Vagina (tissue), 2 donors: ENCODE data around the gene ANKRD11. TPM values are rescaled to one million over a fixed set of nuclear protein-coding genes. Genes with fewer than 3 reads are reported as not detected.

Experiments
- DNase-seq, 2 donors: peaks; one replicate each; pipeline ENCODE4 v3.0.0-alpha.2; 2017; ENCODE audit errors: extremely low spot score in 2 of 2
- H3K27ac ChIP-seq: fragments of 200-600 bp; sonication (generic); one replicate; pipeline ENCODE4 v1.5.1; 2019
- H3K27me3 ChIP-seq: fragments of 200-600 bp; sonication (generic); one replicate; pipeline ENCODE4 v1.5.1; 2019
- H3K36me3 ChIP-seq, 2 donors: fragments of 200-600 bp; sonication (generic); one replicate each; pipeline ENCODE4 v1.5.1; 2017 to 2019
- H3K4me1 ChIP-seq: fragments of 200-600 bp; sonication (generic); one replicate; pipeline ENCODE4 v1.5.1; 2019
- H3K4me3 ChIP-seq, 2 donors: fragments of 200-600 bp; sonication (generic); 1 replicate in 1 of 2; 2 replicates in 1 of 2; pipeline ENCODE4 v1.5.1; 2016 to 2019
- H3K9me3 ChIP-seq: fragments of 200-600 bp; sonication (generic); one replicate; pipeline ENCODE4 v1.5.1; 2019
- POLR2A ChIP-seq, 2 donors: fragments of 450-650 bp; IDR thresholded peaks; one replicate each; pipeline ENCODE4 v1.6.1; 2017; ENCODE audit warnings: antibody characterized with exemption in 2 of 2, mild to moderate bottlenecking in 2 of 2, moderate library complexity in 2 of 2
- POLR2AphosphoS5 ChIP-seq, 2 donors: sonication (generic); formaldehyde crosslinking; IDR thresholded peaks; one replicate each; pipeline ENCODE4 v1.9.0; 2017; ENCODE audit warnings: antibody characterized with exemption in 2 of 2, mild to moderate bottlenecking in 2 of 2, low read depth in 1 of 2; ENCODE audit not compliant: insufficient read depth in 1 of 2
- intact Hi-C: fragments of 100-400 bp; cut with DNase I; formaldehyde crosslinking; loops from one replicate; pipeline ENCODE4 v1.15.1; 2023
- total RNA-seq: library from RNA; depleted of rRNA; stranded (reverse); fragments of >200 nt; gene quantifications from one replicate; pipeline ENCODE4 v1.2.3, GENCODE V29; 2016
- TF ChIP-seq, protein P1 (sequence below), 3 experiments: fragments of 450-650 bp in 2 of 3; fragments of 200-600 bp in 1 of 3; sonication (generic) in 1 of 3; IDR thresholded peaks; one replicate each; pipeline ENCODE4 v1.5.1; 2017 to 2019; ENCODE audit warnings: antibody characterized with exemption in 3 of 3, mild to moderate bottlenecking in 2 of 3, moderate library complexity in 2 of 3

ANKRD11 gene
- total RNA-seq, 1 donor from 2014 or later: 135 TPM

DNA sequence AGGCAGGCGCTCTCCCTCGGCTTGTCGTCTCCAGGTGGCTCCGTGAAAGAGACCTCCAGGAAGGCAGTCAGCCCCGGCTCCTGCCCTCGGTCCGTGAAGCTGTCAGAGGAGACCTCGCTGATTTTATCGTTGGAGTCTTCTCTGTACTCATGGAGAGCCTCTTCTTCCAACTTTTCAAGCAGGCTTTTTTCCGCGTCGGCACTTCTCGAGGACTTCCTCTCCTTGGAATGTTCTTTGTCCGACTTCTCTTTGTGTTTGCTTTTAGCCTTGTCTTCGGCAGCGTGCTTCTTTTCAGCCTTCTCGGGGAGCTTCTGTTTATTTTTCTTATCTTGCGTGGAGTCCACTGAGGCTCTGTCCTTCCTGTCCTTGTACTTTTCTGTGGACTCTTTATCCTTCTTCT lies 207.8 kb downstream of the ANKRD11 start:
- no peak for DNase-seq
- TF ChIP-seq POLR2AphosphoS5 (IDR thresholded peaks at IDR 0.05; ENCODE audit: insufficient read depth in 1 of 2, low read depth in 1 of 2) (no peak), POLR2A (IDR thresholded peaks at IDR 0.05) (no peak)
- TF ChIP-seq, protein P1, sequence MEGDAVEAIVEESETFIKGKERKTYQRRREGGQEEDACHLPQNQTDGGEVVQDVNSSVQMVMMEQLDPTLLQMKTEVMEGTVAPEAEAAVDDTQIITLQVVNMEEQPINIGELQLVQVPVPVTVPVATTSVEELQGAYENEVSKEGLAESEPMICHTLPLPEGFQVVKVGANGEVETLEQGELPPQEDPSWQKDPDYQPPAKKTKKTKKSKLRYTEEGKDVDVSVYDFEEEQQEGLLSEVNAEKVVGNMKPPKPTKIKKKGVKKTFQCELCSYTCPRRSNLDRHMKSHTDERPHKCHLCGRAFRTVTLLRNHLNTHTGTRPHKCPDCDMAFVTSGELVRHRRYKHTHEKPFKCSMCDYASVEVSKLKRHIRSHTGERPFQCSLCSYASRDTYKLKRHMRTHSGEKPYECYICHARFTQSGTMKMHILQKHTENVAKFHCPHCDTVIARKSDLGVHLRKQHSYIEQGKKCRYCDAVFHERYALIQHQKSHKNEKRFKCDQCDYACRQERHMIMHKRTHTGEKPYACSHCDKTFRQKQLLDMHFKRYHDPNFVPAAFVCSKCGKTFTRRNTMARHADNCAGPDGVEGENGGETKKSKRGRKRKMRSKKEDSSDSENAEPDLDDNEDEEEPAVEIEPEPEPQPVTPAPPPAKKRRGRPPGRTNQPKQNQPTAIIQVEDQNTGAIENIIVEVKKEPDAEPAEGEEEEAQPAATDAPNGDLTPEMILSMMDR (IDR thresholded peaks at IDR 0.05): no peak
- intact Hi-C loops: no loop called here

DNA sequence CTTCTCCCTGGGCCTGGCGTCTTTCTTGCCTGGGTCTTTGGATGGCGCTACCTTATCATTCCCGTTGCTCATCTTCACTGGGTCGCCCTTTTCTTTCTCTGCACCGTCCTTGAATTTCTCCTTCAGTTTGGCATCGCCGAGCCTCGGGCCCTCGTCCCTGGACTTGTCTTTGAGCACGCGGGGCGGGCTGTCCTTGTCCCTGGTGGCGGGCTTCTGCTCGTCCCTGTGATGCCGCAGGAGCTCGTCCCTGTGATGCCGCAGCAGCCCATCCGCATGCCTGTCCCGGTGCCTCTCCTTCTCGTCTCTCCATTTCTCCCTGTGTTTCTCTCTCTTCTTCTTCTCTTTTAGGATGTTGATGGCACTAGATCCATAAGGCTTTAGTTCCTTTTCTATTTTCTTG lies 208.5 kb downstream of the ANKRD11 start:
- no peak for TF ChIP-seq POLR2AphosphoS5 (IDR thresholded peaks at IDR 0.05; ENCODE audit: insufficient read depth in 1 of 2, low read depth in 1 of 2)
- TF ChIP-seq, protein P1 (IDR thresholded peaks at IDR 0.05): no peak
- TF ChIP-seq POLR2A (IDR thresholded peaks at IDR 0.05): no peak
- Histone ChIP-seq H3K27ac (no peak overlapping the region), H3K4me3 (no peak overlapping the region), H3K36me3 (peaks cover 0 to 38% of the 10 kb centered on the region in 2 donors), H3K4me1 (no peaks in the 10 kb centered on the region), H3K9me3 (no peaks in the 10 kb centered on the region), H3K27me3 (no peaks in the 10 kb centered on the region)
- no peak for DNase-seq
- intact Hi-C loops: no loop called here

More for the DNA sequence above, 207.8 kb downstream of the ANKRD11 start:
- Histone ChIP-seq H3K4me3 (no peak overlapping the region), H3K36me3 (peaks cover 0 to 43% of the 10 kb centered on the region in 2 donors), H3K9me3 (no peaks in the 10 kb centered on the region), H3K4me1 (no peaks in the 10 kb centered on the region), H3K27ac (no peak overlapping the region), H3K27me3 (no peaks in the 10 kb centered on the region)

DNA sequence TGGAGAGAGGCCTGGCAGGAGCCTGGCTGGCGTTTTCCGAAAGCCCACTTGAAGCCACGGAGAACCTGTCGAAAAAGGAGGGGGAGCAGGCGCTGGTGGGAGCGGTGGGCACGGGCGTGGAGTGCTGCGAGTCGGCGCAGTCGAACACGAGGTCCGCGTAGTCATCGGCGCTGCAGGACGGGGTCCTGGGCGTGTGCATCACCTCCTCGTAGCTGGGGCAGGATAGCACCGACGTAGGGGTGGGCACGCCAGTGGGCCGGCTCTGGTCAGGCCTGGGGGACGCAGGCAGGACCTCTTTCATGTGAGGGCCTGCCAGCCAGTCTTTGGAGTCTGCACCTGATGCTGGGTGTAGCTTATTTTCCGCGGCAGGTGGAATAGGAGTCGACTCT lies 209.2 kb downstream of the ANKRD11 start:
- H3K4me3 ChIP-seq: no peak overlapping the region
- H3K27ac ChIP-seq: no peak overlapping the region
- no peaks in the 10 kb centered on the region for H3K4me1 ChIP-seq
- H3K36me3 ChIP-seq: peaks cover 0 to 33% of the 10 kb centered on the region in 2 donors
- intact Hi-C loops: no loop called here
- H3K27me3 ChIP-seq: no peaks in the 10 kb centered on the region
- no peak for DNase-seq
- no peaks in the 10 kb centered on the region for H3K9me3 ChIP-seq
- TF ChIP-seq POLR2AphosphoS5 (IDR thresholded peaks at IDR 0.05; ENCODE audit: insufficient read depth in 1 of 2, low read depth in 1 of 2) (no peak), POLR2A (IDR thresholded peaks at IDR 0.05) (no peak)
- TF ChIP-seq, protein P1 (IDR thresholded peaks at IDR 0.05): no peak

DNA sequence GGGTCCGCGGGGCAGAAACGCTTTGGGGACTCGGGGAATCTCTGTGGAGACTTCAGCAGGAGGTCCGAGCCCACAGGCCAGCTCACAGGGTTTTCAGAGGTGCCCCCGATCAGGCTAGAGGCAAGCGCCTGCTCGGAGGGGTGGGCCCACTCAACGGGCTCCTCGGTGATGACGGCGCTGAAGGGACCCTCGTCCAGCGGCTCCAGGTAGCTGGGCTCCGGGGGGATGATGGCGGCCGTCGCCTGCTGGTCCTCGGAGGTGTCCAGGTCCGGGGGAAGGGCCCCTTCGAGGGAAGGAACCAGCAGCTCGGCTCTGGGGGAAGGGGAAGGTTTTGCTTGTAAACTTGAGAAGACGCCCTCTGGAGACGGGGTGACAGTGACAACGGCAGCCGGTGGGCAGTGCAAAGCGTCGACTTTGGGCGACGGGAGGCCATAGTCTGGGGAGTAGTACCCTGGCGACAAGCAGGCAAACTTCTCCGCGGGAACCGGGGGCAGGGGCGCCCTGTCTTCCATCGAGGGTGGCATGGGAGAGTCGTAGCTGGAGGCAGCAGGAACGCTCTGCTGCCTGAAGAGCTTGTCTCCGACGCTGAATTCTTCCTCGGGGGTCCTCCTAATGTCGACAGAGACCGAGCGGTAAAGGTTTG lies 209.7 kb downstream of the ANKRD11 start:
- H3K36me3 ChIP-seq: peaks cover 0 to 28% of the 10 kb centered on the region in 2 donors
- H3K27ac ChIP-seq: no peak overlapping the region
- H3K4me1 ChIP-seq: no peaks in the 10 kb centered on the region
- H3K9me3 ChIP-seq: no peaks in the 10 kb centered on the region
- H3K4me3 ChIP-seq: no peak overlapping the region
- H3K27me3 ChIP-seq: no peaks in the 10 kb centered on the region
- no peak for DNase-seq
- TF ChIP-seq POLR2A (IDR thresholded peaks at IDR 0.05) (no peak), POLR2AphosphoS5 (IDR thresholded peaks at IDR 0.05; ENCODE audit: insufficient read depth in 1 of 2, low read depth in 1 of 2) (no peak)
- TF ChIP-seq, protein P1 (IDR thresholded peaks at IDR 0.05): no peak
- intact Hi-C loops: no loop called here

DNA sequence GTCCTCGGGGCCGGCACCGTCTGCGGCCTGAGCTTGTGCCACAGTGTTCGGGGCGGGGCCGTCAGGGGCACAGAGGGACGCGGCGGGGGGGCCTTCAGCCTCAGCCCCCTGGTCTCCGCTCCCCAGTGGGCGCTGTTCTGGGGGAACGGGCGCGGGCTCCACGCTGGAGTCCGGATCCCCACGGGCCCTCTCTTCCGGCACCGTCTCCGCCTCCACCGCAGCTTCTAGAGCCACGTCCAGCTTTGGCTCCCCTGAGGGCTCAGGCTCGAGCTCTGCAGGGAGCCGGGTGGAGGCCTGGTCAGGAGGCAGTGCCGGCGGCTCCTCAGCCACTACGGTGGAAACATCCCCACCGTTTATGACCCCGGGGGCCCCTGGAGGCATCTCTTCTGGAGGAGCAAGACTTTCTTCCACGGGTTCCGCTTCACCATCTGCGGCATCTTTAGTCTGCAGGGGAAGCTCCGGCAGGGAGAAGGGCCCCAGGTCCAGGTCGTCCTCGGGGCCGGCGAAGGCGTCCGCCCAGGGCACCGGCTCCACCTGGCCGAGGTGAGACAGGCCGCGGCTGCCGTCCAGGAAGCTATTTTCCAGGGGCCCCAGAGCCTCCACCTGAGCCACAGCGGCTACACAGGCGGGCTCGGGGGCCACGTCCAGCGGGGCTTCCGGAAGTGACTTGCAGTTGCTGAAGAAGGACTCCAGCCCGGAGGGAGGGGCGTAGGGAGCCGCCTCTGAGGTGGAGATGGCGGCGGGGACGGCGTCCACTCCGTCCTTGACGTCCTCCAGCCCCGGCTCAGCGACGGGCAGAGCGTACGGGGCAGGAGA lies 210.5 kb downstream of the ANKRD11 start:
- H3K4me3 ChIP-seq: no peak overlapping the region
- intact Hi-C loops: no loop called here
- no peaks in the 10 kb centered on the region for H3K4me1 ChIP-seq
- peaks cover 0 to 24% of the 10 kb centered on the region in 2 donors for H3K36me3 ChIP-seq
- no peak overlapping the region for H3K27ac ChIP-seq
- H3K9me3 ChIP-seq: no peaks in the 10 kb centered on the region
- no peak for DNase-seq
- no peaks in the 10 kb centered on the region for H3K27me3 ChIP-seq
- TF ChIP-seq, protein P1 (IDR thresholded peaks at IDR 0.05): no peak
- no peak for TF ChIP-seq POLR2AphosphoS5 (IDR thresholded peaks at IDR 0.05; ENCODE audit: insufficient read depth in 1 of 2, low read depth in 1 of 2)
- TF ChIP-seq POLR2A (IDR thresholded peaks at IDR 0.05): no peak
